ENCODE results near the gene CCDC178. TPM values are rescaled to one million over a fixed set of nuclear protein-coding genes. Genes with fewer than 3 reads are reported as not detected.

CCDC178 gene
- total RNA-seq, 2 donors from 2014 or later = 3.2 to 5.9 TPM

DNA sequence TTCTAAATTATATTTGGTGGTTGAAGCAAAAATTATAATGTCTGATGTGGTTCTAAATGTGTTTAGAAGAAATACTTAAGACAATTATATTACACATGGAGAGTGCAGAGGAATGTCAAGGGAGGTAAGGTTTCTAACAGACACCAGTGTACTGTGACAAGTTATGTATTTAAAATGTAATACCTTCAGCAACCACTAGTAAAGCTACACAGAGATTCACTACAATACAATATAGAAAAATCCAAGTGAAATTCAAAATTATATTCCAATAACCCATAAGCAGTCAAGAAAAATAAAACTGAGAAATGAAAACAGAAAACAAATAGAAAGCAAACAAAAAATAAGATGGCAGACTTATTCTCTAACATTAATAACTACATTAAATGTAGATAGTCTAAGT, 418.2 kb downstream of the CCDC178 start:
- TF ChIP-seq POLR2AphosphoS5 (IDR thresholded peaks at IDR 0.05) = no peak
- TF ChIP-seq POLR2A (IDR thresholded peaks at IDR 0.05) = no peak
- TF ChIP-seq, protein P1, sequence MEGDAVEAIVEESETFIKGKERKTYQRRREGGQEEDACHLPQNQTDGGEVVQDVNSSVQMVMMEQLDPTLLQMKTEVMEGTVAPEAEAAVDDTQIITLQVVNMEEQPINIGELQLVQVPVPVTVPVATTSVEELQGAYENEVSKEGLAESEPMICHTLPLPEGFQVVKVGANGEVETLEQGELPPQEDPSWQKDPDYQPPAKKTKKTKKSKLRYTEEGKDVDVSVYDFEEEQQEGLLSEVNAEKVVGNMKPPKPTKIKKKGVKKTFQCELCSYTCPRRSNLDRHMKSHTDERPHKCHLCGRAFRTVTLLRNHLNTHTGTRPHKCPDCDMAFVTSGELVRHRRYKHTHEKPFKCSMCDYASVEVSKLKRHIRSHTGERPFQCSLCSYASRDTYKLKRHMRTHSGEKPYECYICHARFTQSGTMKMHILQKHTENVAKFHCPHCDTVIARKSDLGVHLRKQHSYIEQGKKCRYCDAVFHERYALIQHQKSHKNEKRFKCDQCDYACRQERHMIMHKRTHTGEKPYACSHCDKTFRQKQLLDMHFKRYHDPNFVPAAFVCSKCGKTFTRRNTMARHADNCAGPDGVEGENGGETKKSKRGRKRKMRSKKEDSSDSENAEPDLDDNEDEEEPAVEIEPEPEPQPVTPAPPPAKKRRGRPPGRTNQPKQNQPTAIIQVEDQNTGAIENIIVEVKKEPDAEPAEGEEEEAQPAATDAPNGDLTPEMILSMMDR (IDR thresholded peaks at IDR 0.05) = peak in 1 of 4 experiments; percentile 39
- Histone ChIP-seq H3K4me3 (no peak overlapping the region), H3K36me3 (no peaks in the 10 kb centered on the region), H3K27me3 (replicated peaks; ENCODE audit: insufficient read depth) (no peaks in the 10 kb centered on the region), H3K27ac (no peak overlapping the region), H3K4me1 (replicated peaks) (no peaks in the 10 kb centered on the region), H3K9me3 (no peaks in the 10 kb centered on the region)
- intact Hi-C loops (cut with DNase I) = no loop called here
- no peak for DNase-seq (ENCODE audit: low spot score)

DNA sequence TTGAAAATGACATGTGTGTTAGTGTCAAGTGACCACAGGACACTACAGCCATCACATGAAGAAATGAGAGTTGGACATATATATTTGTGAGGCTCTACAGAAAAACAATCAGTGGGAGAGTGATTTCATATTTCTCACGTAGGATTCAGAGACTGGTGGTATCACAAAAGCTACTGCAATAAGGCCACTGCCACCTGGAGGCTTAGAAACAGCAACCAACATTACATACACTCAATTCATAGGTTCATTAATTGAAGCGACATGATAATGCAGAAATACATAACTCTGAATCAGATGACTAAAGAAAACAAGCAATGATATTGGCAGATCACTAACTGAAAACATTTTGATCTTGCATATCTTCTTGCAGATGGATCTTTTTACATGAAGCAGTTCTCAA, 419.6 kb downstream of the CCDC178 start:
- Histone ChIP-seq H3K4me3 (no peak overlapping the region), H3K9me3 (no peaks in the 10 kb centered on the region), H3K36me3 (no peaks in the 10 kb centered on the region), H3K4me1 (replicated peaks) (no peaks in the 10 kb centered on the region), H3K27ac (no peak overlapping the region), H3K27me3 (replicated peaks; ENCODE audit: insufficient read depth) (no peaks in the 10 kb centered on the region)
- DNase-seq (ENCODE audit: low spot score) = no peak
- TF ChIP-seq POLR2AphosphoS5 (IDR thresholded peaks at IDR 0.05) = no peak
- TF ChIP-seq, protein P1 (IDR thresholded peaks at IDR 0.05) = no peak
- TF ChIP-seq POLR2A (IDR thresholded peaks at IDR 0.05) = no peak
- intact Hi-C loops (cut with DNase I) = no loop called here
- WGBS = 71% methylated on average over 2 of the region's 2 CpGs

DNA sequence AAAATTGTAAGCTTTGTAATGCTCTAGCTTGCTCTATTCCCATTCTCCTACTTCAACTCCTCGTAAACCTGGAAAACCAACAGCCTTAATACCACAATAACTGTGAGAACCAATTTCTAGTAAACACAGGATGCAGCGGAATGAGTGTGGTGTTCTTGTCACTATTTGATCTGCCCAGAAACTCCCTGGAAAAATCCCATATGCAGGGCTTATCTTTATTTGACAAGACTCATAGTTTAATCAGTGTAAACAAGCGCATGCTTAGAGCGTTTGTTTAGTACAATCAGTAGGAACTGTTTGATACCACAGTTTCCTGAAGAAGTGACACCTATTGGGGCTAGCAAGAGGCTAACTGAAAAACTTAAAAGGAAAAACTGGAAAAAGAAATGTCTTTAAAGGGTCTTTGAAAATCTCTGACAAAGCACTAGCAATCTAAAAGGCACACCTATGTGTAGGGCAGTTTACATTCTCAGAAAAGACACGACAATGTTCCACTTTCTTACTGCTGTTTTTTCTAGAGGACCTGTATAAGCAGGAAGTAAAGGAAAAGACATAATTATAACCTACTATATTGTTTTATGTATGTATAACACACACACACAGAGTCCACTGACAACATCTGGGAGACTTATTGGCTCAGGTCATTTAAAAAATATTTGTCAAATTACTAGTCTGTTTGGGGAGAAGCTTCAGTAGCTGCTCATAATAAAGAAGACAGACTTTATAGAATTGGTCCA, 426.3 kb downstream of the CCDC178 start:
- Histone ChIP-seq H3K27ac (no peak overlapping the region), H3K9me3 (no peaks in the 10 kb centered on the region), H3K4me1 (replicated peaks) (no peaks in the 10 kb centered on the region), H3K36me3 (no peaks in the 10 kb centered on the region), H3K27me3 (replicated peaks; ENCODE audit: insufficient read depth) (no peaks in the 10 kb centered on the region), H3K4me3 (no peak overlapping the region)
- TF ChIP-seq POLR2AphosphoS5 (IDR thresholded peaks at IDR 0.05) = no peak
- no peak for TF ChIP-seq POLR2A (IDR thresholded peaks at IDR 0.05)
- TF ChIP-seq, protein P1 (IDR thresholded peaks at IDR 0.05) = no peak
- WGBS = 13% methylated on average over 5 of the region's 5 CpGs
- DNase-seq (ENCODE audit: low spot score) = no peak
- intact Hi-C loops (cut with DNase I) = no loop called here

DNA sequence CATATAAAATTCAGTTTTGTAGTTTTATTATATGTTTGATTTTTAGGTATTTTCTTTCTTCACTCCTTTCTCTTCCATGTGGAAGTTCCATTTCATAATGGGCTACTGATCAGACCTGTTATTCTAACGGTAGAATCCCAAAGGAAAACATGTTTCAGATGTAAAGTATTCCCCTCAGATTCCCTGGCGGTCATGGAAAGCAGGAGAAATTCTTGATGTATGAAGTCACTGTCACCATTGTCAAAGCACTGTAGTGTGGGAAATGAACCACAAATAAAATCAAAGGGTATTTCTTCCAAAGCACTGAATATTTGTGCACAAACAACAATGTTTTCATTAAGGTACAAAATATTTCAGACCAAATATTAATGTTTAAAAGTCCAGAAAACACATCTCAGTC, 430.4 kb downstream of the CCDC178 start:
- intact Hi-C loops (cut with DNase I) = no loop called here
- no peak for DNase-seq (ENCODE audit: low spot score)
- no peaks in the 10 kb centered on the region for H3K9me3 ChIP-seq

More for the DNA sequence above, 430.4 kb downstream of the CCDC178 start:
- H3K4me1 ChIP-seq (replicated peaks) = no peaks in the 10 kb centered on the region
- no peaks in the 10 kb centered on the region for H3K36me3 ChIP-seq
- no peak overlapping the region for H3K27ac ChIP-seq
- 34% methylated on average over 2 of the region's 2 CpGs for WGBS
- H3K4me3 ChIP-seq = no peak overlapping the region
- H3K27me3 ChIP-seq (replicated peaks; ENCODE audit: insufficient read depth) = no peaks in the 10 kb centered on the region
- TF ChIP-seq, protein P1 (IDR thresholded peaks at IDR 0.05) = peak in 1 of 4 experiments; percentile 12
- TF ChIP-seq POLR2AphosphoS5 (IDR thresholded peaks at IDR 0.05) (no peak), POLR2A (IDR thresholded peaks at IDR 0.05) (no peak)

Measured in prostate gland (tissue), 2 donors.